Gastrocnemius medialis (tissue), 4 donors: ENCODE measurements around the gene CDC42BPA.
"Not testable (repeated sequence)": the region's sequence is repeated elsewhere in the genome, so short reads cannot be mapped to it uniquely, and the experiment has no call there.

Source experiments
- CTCF ChIP-seq, 5 experiments: fragments of 450-650 bp in 3 of 5; fragments of 200-600 bp in 2 of 5; sonication (generic) in 2 of 5; IDR thresholded peaks in 4 of 5; conservative IDR thresholded peaks in 1 of 5; 1 replicate in 4 of 5; 2 replicates in 1 of 5; pipeline ENCODE4 v1.5.1; 2016 to 2019; ENCODE audit warnings: antibody characterized with exemption in 5 of 5, mild to moderate bottlenecking in 3 of 5, moderate library complexity in 3 of 5
- POLR2A ChIP-seq, 2 donors: fragments of 450-650 bp; IDR thresholded peaks; one replicate each; pipeline ENCODE4 v1.6.1; 2017; ENCODE audit warnings: antibody characterized with exemption in 2 of 2, mild to moderate bottlenecking in 2 of 2, moderate library complexity in 2 of 2

GRCh38 chr1:227336136-227336535 is 17.8 kb upstream of the CDC42BPA start:
- not testable (repeated sequence) for TF ChIP-seq CTCF (IDR thresholded peaks at IDR 0.05 in 4 of 5, conservative IDR thresholded peaks at IDR 0.05 in 1 of 5); POLR2A (IDR thresholded peaks at IDR 0.05)
